Stimulated activated CD4-positive, alpha-beta T cell treated with anti-CD3 and anti-CD28 coated beads, TNF-alpha, amount 100 ng/mL, for 24 hours (primary cell): Measurements from ENCODE around the gene TRAF3.

Source experiments
- DNase-seq, 3 experiments: peaks; one replicate each; pipeline ENCODE4 v3.0.0-alpha.2; 2020; ENCODE audit warnings: low read depth in 3 of 3

TRAF3 gene

GRCh38 chr14:102908766-102909455 lies 131.7 kb downstream of the TRAF3 start:
- DNase-seq, result no peak

GRCh38 chr14:102909462-102909861 lies 132.2 kb downstream of the TRAF3 start:
- no peak for DNase-seq

GRCh38 chr14:102909911-102910310 lies 132.7 kb downstream of the TRAF3 start:
- DNase-seq, result no peak

- DNase-seq, result no peak
Measured at GRCh38 chr14:102910442-102910841, 133.2 kb downstream of the TRAF3 start.

- DNase-seq, result no peak
Measured at GRCh38 chr14:102911541-102911951, 134.3 kb downstream of the TRAF3 start.

- DNase-seq, result no peak
Measured at GRCh38 chr14:102911991-102912761, 134.9 kb downstream of the TRAF3 start.

GRCh38 chr14:102913341-102914211 lies 136.3 kb downstream of the TRAF3 start:
- DNase-seq, result no peak

- no peak for DNase-seq
Measured at GRCh38 chr14:102914474-102915291, 137.4 kb downstream of the TRAF3 start.

- DNase-seq, result no peak
Measured at GRCh38 chr14:102915292-102916110, 138.3 kb downstream of the TRAF3 start.

GRCh38 chr14:102916347-102917055 lies 139.3 kb downstream of the TRAF3 start:
- no peak for DNase-seq

- no peak for DNase-seq
Measured at GRCh38 chr14:102917056-102917385, 139.8 kb downstream of the TRAF3 start.

GRCh38 chr14:102917469-102918211 lies 140.4 kb downstream of the TRAF3 start:
- peak in 2 of 3 experiments; percentile 21 to 52 for DNase-seq

GRCh38 chr14:102918438-102918837 lies 141.2 kb downstream of the TRAF3 start:
- DNase-seq, result no peak

- no peak for DNase-seq
Measured at GRCh38 chr14:102920273-102920997, 143.2 kb downstream of the TRAF3 start.

GRCh38 chr14:102920998-102921304 lies 143.7 kb downstream of the TRAF3 start:
- DNase-seq, result no peak

GRCh38 chr14:102922490-102923200 lies 145.4 kb downstream of the TRAF3 start, which contains the start of gene AMN:
Gene AMN, plus strand, starts transcription at chr14:102922663. Its CDS starts 26 bp downstream, at chr14:102922689.
- no peak for DNase-seq

- no peak for DNase-seq
Measured at GRCh38 chr14:102923201-102923924, 146.1 kb downstream of the TRAF3 start.
